Karpas-422 (cell line): Measurements from ENCODE around the gene CDK9. TPM values are rescaled to one million over a fixed set of nuclear protein-coding genes. Genes with fewer than 3 reads are reported as not detected.

Source experiments
- DNase-seq: peaks from one replicate; pipeline ENCODE4 v3.0.0-alpha.2; 2015
- H2AFZ ChIP-seq: fragments of 200-600 bp; sonication (generic); 2 replicates; pipeline ENCODE4 v1.6.1; 2014; ENCODE audit warnings: antibody characterized with exemption, low read length, mixed read lengths
- H3K27ac ChIP-seq: fragments of 200-600 bp; sonication (generic); 2 replicates; pipeline ENCODE4 v1.5.1; 2014; ENCODE audit warnings: mild to moderate bottlenecking, low read length, moderate library complexity
- H3K27me3 ChIP-seq: fragments of 200-600 bp; sonication (generic); 2 replicates; pipeline ENCODE4 v1.6.1; 2014; ENCODE audit warnings: low read length, mixed read lengths
- H3K36me3 ChIP-seq: fragments of 200-600 bp; sonication (generic); 2 replicates; pipeline ENCODE4 v1.6.1; 2014; ENCODE audit warnings: low read length, mixed read lengths; ENCODE audit not compliant: insufficient read depth
- H3K4me1 ChIP-seq: fragments of 200-600 bp; sonication (generic); 2 replicates; pipeline ENCODE4 v1.6.1; 2014; ENCODE audit warnings: mild to moderate bottlenecking, low read length, mixed read lengths
- H3K4me2 ChIP-seq: fragments of 200-600 bp; sonication (generic); 2 replicates; pipeline ENCODE4 v1.6.1; 2014; ENCODE audit warnings: low read length, low read depth, mild to moderate bottlenecking; ENCODE audit not compliant: poor library complexity, severe bottlenecking
- H3K4me3 ChIP-seq: fragments of 200-600 bp; sonication (generic); 2 replicates; pipeline ENCODE4 v1.5.1; 2014; ENCODE audit warnings: mild to moderate bottlenecking, antibody characterized with exemption, low read length, mixed read lengths
- H3K79me2 ChIP-seq: fragments of 200-600 bp; sonication (generic); 2 replicates; pipeline ENCODE4 v1.6.1; 2014; ENCODE audit warnings: mild to moderate bottlenecking, low read length, mixed read lengths
- H3K9ac ChIP-seq: fragments of 200-600 bp; sonication (generic); 2 replicates; pipeline ENCODE4 v1.6.0; 2014; ENCODE audit warnings: low read length
- H3K9me2 ChIP-seq: fragments of 200-600 bp; sonication (generic), shearing (Covaris generic); replicated peaks from 2 replicates; pipeline ENCODE4 v1.6.0; 2014; ENCODE audit warnings: mild to moderate bottlenecking, low read length, moderate library complexity; ENCODE audit not compliant: insufficient read depth
- H3K9me3 ChIP-seq: fragments of 300-700, 200-600 bp; sonication (generic); 2 replicates; pipeline ENCODE4 v1.6.1; 2014; ENCODE audit warnings: low read length, mixed read lengths
- H4K20me1 ChIP-seq: fragments of 200-600 bp; sonication (generic); 2 replicates; pipeline ENCODE4 v1.6.1; 2014; ENCODE audit warnings: mild to moderate bottlenecking, antibody characterized with exemption, low read length, low read depth; ENCODE audit not compliant: insufficient read depth
- total RNA-seq: library from RNA; depleted of rRNA; stranded (reverse); fragments of >200 nt; shearing (Covaris generic); gene quantifications from 2 replicates; pipeline ENCODE4 v1.2.3, GENCODE V29; 2014; ENCODE audit warnings: low replicate concordance

CDK9 gene
- total RNA-seq, 1 experiment from 2014 or later, result 23.9 TPM

- Histone ChIP-seq H2AFZ (no peak overlapping the region), H3K4me3 (no peak overlapping the region), H4K20me1 (no peaks in the 10 kb centered on the region), H3K4me2 (no peak overlapping the region), H3K79me2 (no peaks in the 10 kb centered on the region), H3K27ac (no peak overlapping the region), H3K9me2 (no peaks in the 10 kb centered on the region), H3K9ac (no peak overlapping the region), H3K4me1 (no peaks in the 10 kb centered on the region), H3K36me3 (no peaks in the 10 kb centered on the region), H3K9me3 (no peaks in the 10 kb centered on the region), H3K27me3 (no peaks in the 10 kb centered on the region)
- no peak for DNase-seq
These were observed 36.6 kb upstream of the CDK9 start for GRCh38 chr9:127749090-127749787.

- no peaks in the 10 kb centered on the region for H3K27me3 ChIP-seq
- H3K36me3 ChIP-seq, result no peaks in the 10 kb centered on the region
- no peak overlapping the region for H3K27ac ChIP-seq
- H3K4me1 ChIP-seq, result no peaks in the 10 kb centered on the region
- no peak overlapping the region for H3K4me2 ChIP-seq
- DNase-seq, result no peak
- no peaks in the 10 kb centered on the region for H3K9me2 ChIP-seq
- no peaks in the 10 kb centered on the region for H3K9me3 ChIP-seq
- no peak overlapping the region for H2AFZ ChIP-seq
- no peak overlapping the region for H3K9ac ChIP-seq
- H3K79me2 ChIP-seq, result no peaks in the 10 kb centered on the region
- H3K4me3 ChIP-seq, result no peak overlapping the region
- H4K20me1 ChIP-seq, result no peaks in the 10 kb centered on the region
These were observed 34.4 kb upstream of the CDK9 start for GRCh38 chr9:127751269-127752054.

GRCh38 chr9:127753148-127753547, 32.7 kb upstream of the CDK9 start:
- no peaks in the 10 kb centered on the region for H3K79me2 ChIP-seq
- no peak overlapping the region for H3K4me3 ChIP-seq
- H3K36me3 ChIP-seq, result no peaks in the 10 kb centered on the region
- H3K4me2 ChIP-seq, result no peak overlapping the region
- H2AFZ ChIP-seq, result no peak overlapping the region
- no peak overlapping the region for H3K9ac ChIP-seq
- no peaks in the 10 kb centered on the region for H3K27me3 ChIP-seq
- no peak for DNase-seq
- no peaks in the 10 kb centered on the region for H3K9me3 ChIP-seq
- H3K9me2 ChIP-seq, result no peaks in the 10 kb centered on the region
- no peaks in the 10 kb centered on the region for H3K4me1 ChIP-seq
- H4K20me1 ChIP-seq, result no peaks in the 10 kb centered on the region
- H3K27ac ChIP-seq, result no peak overlapping the region

- no peaks in the 10 kb centered on the region for H3K79me2 ChIP-seq
- no peak overlapping the region for H2AFZ ChIP-seq
- no peak overlapping the region for H3K27ac ChIP-seq
- H3K9ac ChIP-seq, result no peak overlapping the region
- H3K36me3 ChIP-seq, result no peaks in the 10 kb centered on the region
- no peaks in the 10 kb centered on the region for H3K4me1 ChIP-seq
- no peaks in the 10 kb centered on the region for H3K27me3 ChIP-seq
- DNase-seq, result no peak
- no peaks in the 10 kb centered on the region for H4K20me1 ChIP-seq
- no peak overlapping the region for H3K4me3 ChIP-seq
- no peak overlapping the region for H3K4me2 ChIP-seq
- H3K9me3 ChIP-seq, result no peaks in the 10 kb centered on the region
- no peaks in the 10 kb centered on the region for H3K9me2 ChIP-seq
These were observed 32.2 kb upstream of the CDK9 start for GRCh38 chr9:127753622-127754021.

GRCh38 chr9:127754099-127755060, 31.5 kb upstream of the CDK9 start:
- Histone ChIP-seq H3K27me3 (no peaks in the 10 kb centered on the region), H3K9ac (no peak overlapping the region), H2AFZ (no peak overlapping the region), H3K4me1 (no peaks in the 10 kb centered on the region), H3K79me2 (no peaks in the 10 kb centered on the region), H4K20me1 (no peaks in the 10 kb centered on the region), H3K4me3 (no peak overlapping the region), H3K27ac (no peak overlapping the region), H3K9me3 (no peaks in the 10 kb centered on the region), H3K4me2 (no peak overlapping the region), H3K9me2 (no peaks in the 10 kb centered on the region), H3K36me3 (no peaks in the 10 kb centered on the region)
- no peak for DNase-seq

- Histone ChIP-seq H3K4me3 (no peak overlapping the region), H3K36me3 (no peaks in the 10 kb centered on the region), H3K9me2 (no peaks in the 10 kb centered on the region), H3K79me2 (no peaks in the 10 kb centered on the region), H3K4me2 (no peak overlapping the region), H3K27ac (no peak overlapping the region), H3K4me1 (no peaks in the 10 kb centered on the region), H2AFZ (no peak overlapping the region), H4K20me1 (no peaks in the 10 kb centered on the region), H3K27me3 (no peaks in the 10 kb centered on the region), H3K9me3 (no peaks in the 10 kb centered on the region), H3K9ac (no peak overlapping the region)
- DNase-seq, result no peak
These were observed 30.5 kb upstream of the CDK9 start for GRCh38 chr9:127755061-127756060.

GRCh38 chr9:127756233-127756632, 29.6 kb upstream of the CDK9 start:
- no peak overlapping the region for H2AFZ ChIP-seq
- no peaks in the 10 kb centered on the region for H3K36me3 ChIP-seq
- H3K27ac ChIP-seq, result no peak overlapping the region
- H3K9ac ChIP-seq, result no peak overlapping the region
- no peak overlapping the region for H3K4me2 ChIP-seq
- H4K20me1 ChIP-seq, result no peaks in the 10 kb centered on the region
- H3K79me2 ChIP-seq, result no peaks in the 10 kb centered on the region
- no peaks in the 10 kb centered on the region for H3K4me1 ChIP-seq
- H3K9me3 ChIP-seq, result no peaks in the 10 kb centered on the region
- no peak for DNase-seq
- H3K4me3 ChIP-seq, result no peak overlapping the region
- no peaks in the 10 kb centered on the region for H3K9me2 ChIP-seq
- no peaks in the 10 kb centered on the region for H3K27me3 ChIP-seq
